Calu3 (cell line): ENCODE measurements around the gene MPP4. TPM values are rescaled to one million over a fixed set of nuclear protein-coding genes. Genes with fewer than 3 reads are reported as not detected.
A peak's percentile ranks its signal among the peaks of the same experiment; 100 is the strongest.

Source experiments
- BruUV-seq: library from RNA; stranded (reverse); fragments of 400-500 nt; replicated peaks from 2 replicates; lab custom pipeline; 2021; lab: Mats Ljungman, UMichigan
- CTCF ChIA-PET: fragments of 300-600 bp; sonication (Branson Sonifier 250); formaldehyde crosslinking; loops from one replicate; lab custom pipeline; 2022; ENCODE audit warnings: antibody characterized with exemption; lab: Charles Lee
- DNase-seq: peaks from one replicate; pipeline ENCODE4 v3.0.0; 2022
- H3K27ac Mint-ChIP-seq: one replicate; pipeline ENCODE4 v1.8.0; 2022; ENCODE audit warnings: mixed read lengths; ENCODE audit not compliant: unreplicated experiment
- H3K27me3 Mint-ChIP-seq: one replicate; pipeline ENCODE4 v1.8.0; 2022; ENCODE audit warnings: mixed read lengths; ENCODE audit not compliant: unreplicated experiment
- H3K36me3 Mint-ChIP-seq: one replicate; pipeline ENCODE4 v1.8.0; 2022; ENCODE audit warnings: mild to moderate bottlenecking, moderate library complexity, mixed read lengths; ENCODE audit not compliant: insufficient read depth, unreplicated experiment
- H3K4me1 Mint-ChIP-seq: one replicate; pipeline ENCODE4 v1.8.0; 2022; ENCODE audit warnings: mild to moderate bottlenecking, low read depth, mixed read lengths; ENCODE audit not compliant: unreplicated experiment
- H3K4me3 Mint-ChIP-seq: one replicate; pipeline ENCODE4 v1.8.0; 2022; ENCODE audit warnings: mild to moderate bottlenecking, low read depth, moderate library complexity, mixed read lengths; ENCODE audit not compliant: unreplicated experiment
- H3K9me3 Mint-ChIP-seq: one replicate; pipeline ENCODE4 v1.8.0; 2022; ENCODE audit warnings: low read depth, mixed read lengths; ENCODE audit not compliant: unreplicated experiment
- CTCF ChIP-seq: fragments of 200-600 bp; IDR thresholded peaks from one replicate; pipeline ENCODE4 v1.8.0; 2022; ENCODE audit warnings: antibody characterized with exemption; ENCODE audit not compliant: unreplicated experiment
- intact Hi-C: fragments of 100-400 bp; cut with micrococcal nuclease; formaldehyde crosslinking; loops from one replicate; pipeline ENCODE4 v1.10.0; 2022; ENCODE audit not compliant: unreplicated experiment
- total RNA-seq: library from RNA; stranded (reverse); gene quantifications from 2 replicates; pipeline ENCODE4 v1.2.3, GENCODE V29; 2022

MPP4 gene
- total RNA-seq, 1 experiment from 2014 or later = not detected

- CTCF ChIA-PET = no interaction called here
- Mint-ChIP-seq H3K27me3 (no peaks in the 10 kb centered on the region), H3K9me3 (no peaks in the 10 kb centered on the region), H3K4me1 (peaks cover 14% of the 10 kb centered on the region), H3K36me3 (peaks cover 19% of the 10 kb centered on the region), H3K4me3 (no peak overlapping the region), H3K27ac (no peak overlapping the region)
- intact Hi-C loops = loop anchor here (10.0 kb wide), 1 partner anchor 413 kb away; no protein-coding TSS in a partner anchor
- BruUV-seq = no TSS peak
- DNase-seq = no peak
- no peak for TF ChIP-seq CTCF
These were observed 51.0 kb downstream of the MPP4 start for GRCh38 chr2:201647431-201647830.

- no peak for TF ChIP-seq CTCF
- CTCF ChIA-PET = no interaction called here
- peak overlapping the region; percentile 95 for H3K4me3 Mint-ChIP-seq
- no peaks in the 10 kb centered on the region for H3K27me3 Mint-ChIP-seq
- peak overlapping the region; percentile 15 for H3K27ac Mint-ChIP-seq
- BruUV-seq = TSS peak; percentile 26
- intact Hi-C loops = loop anchor here (10.0 kb wide), 1 partner anchor 409 kb away; no protein-coding TSS in a partner anchor
- DNase-seq = no peak
- peaks cover 23% of the 10 kb centered on the region for H3K4me1 Mint-ChIP-seq
- H3K9me3 Mint-ChIP-seq = no peaks in the 10 kb centered on the region
- peaks cover 28% of the 10 kb centered on the region for H3K36me3 Mint-ChIP-seq
These were observed 54.4 kb downstream of the MPP4 start for GRCh38 chr2:201644001-201644400.

GRCh38 chr2:201643216-201643890, 55.1 kb downstream of the MPP4 start, which contains the start of gene TMEM237:
TSS of gene TMEM237 (minus strand) at chr2:201643503. CDS start at chr2:201643400, 103 bp downstream.
- Mint-ChIP-seq H3K27ac (peak within 1 kb of the TSS; percentile 96), H3K4me1 (peaks cover 23% of the 10 kb centered on the region), H3K9me3 (no peaks in the 10 kb centered on the region), H3K4me3 (peak within 1 kb of the TSS; percentile 95), H3K27me3 (no peaks in the 10 kb centered on the region), H3K36me3 (peaks cover 28% of the 10 kb centered on the region)
- CTCF ChIA-PET = no interaction called here
- BruUV-seq = no TSS peak
- peak; percentile 50 for DNase-seq
- TF ChIP-seq CTCF = peak; percentile 16
- intact Hi-C loops = loop anchor here (10.0 kb wide), 1 partner anchor 409 kb away; no protein-coding TSS in a partner anchor

GRCh38 chr2:201642579-201643215, 55.7 kb downstream of the MPP4 start:
- DNase-seq = peak; percentile 92
- TF ChIP-seq CTCF = no peak
- intact Hi-C loops = loop anchor here (10.0 kb wide), 1 partner anchor 408 kb away; no protein-coding TSS in a partner anchor
- peak overlapping the region; percentile 95 for H3K4me3 Mint-ChIP-seq
- no peaks in the 10 kb centered on the region for H3K27me3 Mint-ChIP-seq
- TSS peak; percentile 95 for BruUV-seq
- H3K4me1 Mint-ChIP-seq = peaks cover 23% of the 10 kb centered on the region
- peak overlapping the region; percentile 96 for H3K27ac Mint-ChIP-seq
- H3K36me3 Mint-ChIP-seq = peaks cover 28% of the 10 kb centered on the region
- H3K9me3 Mint-ChIP-seq = no peaks in the 10 kb centered on the region
- CTCF ChIA-PET = no interaction called here
